ENCODE results near the gene RNF223. TPM values are rescaled to one million over a fixed set of nuclear protein-coding genes. Genes with fewer than 3 reads are reported as not detected.

RNF223 gene
- total RNA-seq, 1 donor from 2014 or later: not detected

DNA sequence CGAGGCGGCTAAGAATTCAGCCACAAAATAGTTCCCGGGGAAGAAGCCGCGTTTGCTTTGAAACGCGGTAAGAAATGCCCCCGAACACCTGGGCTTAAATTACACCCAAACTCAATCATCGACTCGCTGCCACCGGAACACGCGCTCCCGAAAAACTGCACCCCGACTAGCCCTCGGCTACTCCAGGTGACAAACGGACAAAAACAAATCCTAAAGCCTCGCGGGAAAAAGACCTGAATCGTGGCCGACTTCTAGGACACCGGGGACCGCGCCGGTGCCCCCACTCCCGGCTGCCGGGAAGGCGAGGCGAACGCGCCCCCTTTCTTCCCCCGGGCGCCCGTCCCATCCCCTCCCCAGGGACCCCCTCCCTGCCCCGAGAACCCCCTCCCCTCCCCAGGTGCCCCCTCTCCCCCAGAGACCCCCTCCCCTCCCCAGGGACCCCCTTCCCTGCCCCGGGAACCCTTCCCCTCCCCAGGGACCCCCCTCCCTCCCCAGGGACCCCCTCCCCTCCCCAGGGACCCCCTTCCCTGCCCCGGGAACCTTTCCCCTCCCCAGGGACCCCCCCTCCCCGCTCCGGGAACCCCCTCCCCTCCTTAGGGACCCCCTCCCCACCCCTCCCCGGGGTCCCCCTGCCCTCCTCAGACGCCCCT lies 41.2 kb upstream of the RNF223 start:
- DNase-seq (ENCODE audit: low spot score): no peak
- TF ChIP-seq, protein P1, sequence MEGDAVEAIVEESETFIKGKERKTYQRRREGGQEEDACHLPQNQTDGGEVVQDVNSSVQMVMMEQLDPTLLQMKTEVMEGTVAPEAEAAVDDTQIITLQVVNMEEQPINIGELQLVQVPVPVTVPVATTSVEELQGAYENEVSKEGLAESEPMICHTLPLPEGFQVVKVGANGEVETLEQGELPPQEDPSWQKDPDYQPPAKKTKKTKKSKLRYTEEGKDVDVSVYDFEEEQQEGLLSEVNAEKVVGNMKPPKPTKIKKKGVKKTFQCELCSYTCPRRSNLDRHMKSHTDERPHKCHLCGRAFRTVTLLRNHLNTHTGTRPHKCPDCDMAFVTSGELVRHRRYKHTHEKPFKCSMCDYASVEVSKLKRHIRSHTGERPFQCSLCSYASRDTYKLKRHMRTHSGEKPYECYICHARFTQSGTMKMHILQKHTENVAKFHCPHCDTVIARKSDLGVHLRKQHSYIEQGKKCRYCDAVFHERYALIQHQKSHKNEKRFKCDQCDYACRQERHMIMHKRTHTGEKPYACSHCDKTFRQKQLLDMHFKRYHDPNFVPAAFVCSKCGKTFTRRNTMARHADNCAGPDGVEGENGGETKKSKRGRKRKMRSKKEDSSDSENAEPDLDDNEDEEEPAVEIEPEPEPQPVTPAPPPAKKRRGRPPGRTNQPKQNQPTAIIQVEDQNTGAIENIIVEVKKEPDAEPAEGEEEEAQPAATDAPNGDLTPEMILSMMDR (IDR thresholded peaks at IDR 0.05; ENCODE audit: unreplicated experiment): no peak
- peak overlapping the region; percentile 48 for H3K27ac Mint-ChIP-seq (ENCODE audit: unreplicated experiment)
- peak overlapping the region; percentile 86 for H3K4me3 Mint-ChIP-seq (ENCODE audit: unreplicated experiment)
- H3K4me1 Mint-ChIP-seq (ENCODE audit: unreplicated experiment): peaks cover 11% of the 10 kb centered on the region
- H3K36me3 Mint-ChIP-seq (ENCODE audit: low read depth, unreplicated experiment): peaks cover 20% of the 10 kb centered on the region
- H3K9me3 Mint-ChIP-seq (ENCODE audit: unreplicated experiment): peaks cover 4% of the 10 kb centered on the region
- peaks cover 17% of the 10 kb centered on the region for H3K27me3 Mint-ChIP-seq (ENCODE audit: unreplicated experiment)

DNA sequence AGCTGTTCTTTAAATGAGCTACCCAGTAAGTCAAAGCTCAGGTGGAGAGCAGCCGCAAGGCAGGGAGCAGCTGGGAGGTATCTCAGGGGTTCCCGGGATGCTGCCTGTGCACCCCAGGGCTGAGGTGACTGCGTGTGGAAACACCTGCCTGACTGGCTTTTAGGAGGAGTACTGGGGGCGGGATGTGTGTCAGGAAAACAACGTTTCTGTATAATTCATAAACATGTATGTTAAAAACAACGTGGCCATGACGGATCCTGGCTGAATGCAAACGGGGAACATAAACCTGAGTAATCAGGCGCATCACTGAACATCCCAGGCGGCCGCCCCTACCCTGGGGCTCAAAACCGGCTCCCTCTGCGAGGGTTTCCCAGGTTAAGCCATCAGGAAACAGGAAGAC lies 40.3 kb upstream of the RNF223 start:
- TF ChIP-seq, protein P1 (IDR thresholded peaks at IDR 0.05; ENCODE audit: unreplicated experiment): no peak
- peak overlapping the region; percentile 48 for H3K27ac Mint-ChIP-seq (ENCODE audit: unreplicated experiment)
- H3K9me3 Mint-ChIP-seq (ENCODE audit: unreplicated experiment): peaks cover 4% of the 10 kb centered on the region
- DNase-seq (ENCODE audit: low spot score): no peak
- peaks cover 17% of the 10 kb centered on the region for H3K27me3 Mint-ChIP-seq (ENCODE audit: unreplicated experiment)
- H3K36me3 Mint-ChIP-seq (ENCODE audit: low read depth, unreplicated experiment): peaks cover 23% of the 10 kb centered on the region
- H3K4me1 Mint-ChIP-seq (ENCODE audit: unreplicated experiment): peaks cover 11% of the 10 kb centered on the region
- peak overlapping the region; percentile 86 for H3K4me3 Mint-ChIP-seq (ENCODE audit: unreplicated experiment)

DNA sequence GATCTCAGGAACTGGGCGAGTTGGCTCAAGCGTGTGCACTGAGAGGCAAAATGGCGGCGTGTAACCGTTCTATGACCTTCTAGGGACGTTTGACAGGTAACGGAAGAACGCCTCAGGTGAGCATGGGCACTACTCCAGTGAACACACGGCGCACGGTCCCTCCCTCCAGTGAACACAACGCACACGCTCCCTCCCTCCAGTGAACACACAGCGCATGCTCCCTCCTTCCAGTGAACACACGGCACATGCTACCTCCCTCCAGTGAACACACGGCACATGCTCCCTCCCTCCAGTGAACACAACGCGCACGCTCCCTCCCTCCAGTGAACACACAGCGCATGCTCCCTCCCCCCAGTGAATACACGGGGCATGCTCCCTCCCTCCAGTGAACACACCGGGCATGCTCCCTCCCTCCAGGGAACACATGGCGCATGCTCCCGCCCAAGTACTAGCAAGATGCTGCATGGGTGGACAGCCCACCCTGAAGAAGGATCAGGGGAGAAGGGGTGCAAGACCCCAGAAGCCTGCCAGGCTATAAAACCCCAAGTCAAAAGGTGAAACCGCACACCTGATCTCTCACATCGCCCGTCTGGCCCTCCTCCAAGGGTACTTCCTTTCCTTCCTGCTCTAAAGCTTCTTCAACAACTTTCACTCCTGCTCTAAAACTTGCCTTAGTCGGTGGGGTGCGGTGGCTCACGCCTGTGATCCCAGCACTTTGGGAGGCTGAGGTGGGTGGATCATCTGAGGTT lies 38.3 kb upstream of the RNF223 start:
- H3K4me3 Mint-ChIP-seq (ENCODE audit: unreplicated experiment): peak overlapping the region; percentile 56
- H3K36me3 Mint-ChIP-seq (ENCODE audit: low read depth, unreplicated experiment): peaks cover 26% of the 10 kb centered on the region

DNA sequence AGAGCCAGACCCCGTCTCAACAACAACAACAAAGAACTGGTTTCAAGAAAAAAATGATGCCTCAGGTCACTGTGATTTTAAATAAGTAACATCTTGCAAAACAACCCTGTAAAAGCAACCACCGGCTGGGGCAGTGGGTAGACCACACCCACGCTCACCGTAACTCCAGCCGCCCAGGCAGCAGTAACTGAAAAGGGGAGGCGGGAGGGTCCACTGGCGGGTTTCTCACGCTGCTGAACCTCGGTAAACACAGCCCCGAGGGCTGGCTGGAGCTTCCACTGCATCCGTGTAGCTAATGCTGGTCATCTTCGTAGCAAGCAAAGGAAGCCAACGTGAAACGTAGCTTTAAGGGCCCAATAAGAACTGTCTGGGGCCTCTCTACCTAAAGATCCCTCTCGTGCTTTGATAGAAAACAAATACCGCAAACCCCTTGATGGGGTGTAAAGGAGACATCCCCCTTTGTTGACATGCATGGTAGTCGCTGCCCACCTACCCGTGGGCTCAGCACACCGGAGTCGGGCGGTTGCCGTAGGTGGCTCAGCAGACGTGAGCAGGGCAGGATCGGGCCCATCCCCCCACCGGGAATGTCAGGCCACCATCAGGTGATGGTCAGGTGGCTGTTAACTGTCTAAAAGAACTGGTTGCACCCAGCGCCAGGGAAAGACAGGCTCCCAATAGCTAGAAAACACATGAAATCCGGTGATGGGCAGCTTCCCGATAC lies 37.6 kb upstream of the RNF223 start:
- Mint-ChIP-seq H3K4me1 (ENCODE audit: unreplicated experiment) (peaks cover 11% of the 10 kb centered on the region), H3K9me3 (ENCODE audit: unreplicated experiment) (peaks cover 4% of the 10 kb centered on the region), H3K27me3 (ENCODE audit: unreplicated experiment) (peaks cover 6% of the 10 kb centered on the region), H3K4me3 (ENCODE audit: unreplicated experiment) (no peak overlapping the region), H3K36me3 (ENCODE audit: low read depth, unreplicated experiment) (peaks cover 26% of the 10 kb centered on the region), H3K27ac (ENCODE audit: unreplicated experiment) (peak overlapping the region; percentile 18)
- DNase-seq (ENCODE audit: low spot score): no peak
- TF ChIP-seq, protein P1 (IDR thresholded peaks at IDR 0.05; ENCODE audit: unreplicated experiment): no peak

More for the DNA sequence above, 38.3 kb upstream of the RNF223 start:
- no peak for DNase-seq (ENCODE audit: low spot score)
- Mint-ChIP-seq H3K27me3 (ENCODE audit: unreplicated experiment) (peaks cover 7% of the 10 kb centered on the region), H3K27ac (ENCODE audit: unreplicated experiment) (no peak overlapping the region), H3K9me3 (ENCODE audit: unreplicated experiment) (peaks cover 4% of the 10 kb centered on the region), H3K4me1 (ENCODE audit: unreplicated experiment) (peaks cover 11% of the 10 kb centered on the region)
- TF ChIP-seq, protein P1 (IDR thresholded peaks at IDR 0.05; ENCODE audit: unreplicated experiment): no peak

Measured in endothelial cell (in vitro differentiated cells).